Transverse colon (tissue), 4 donors: Measurements from ENCODE around the gene LRRC9. TPM values are rescaled to one million over a fixed set of nuclear protein-coding genes. Genes with fewer than 3 reads are reported as not detected.

Experiments used
- DNase-seq: peaks from one replicate; pipeline ENCODE4 v3.0.0-alpha.2; 2019
- H3K27ac ChIP-seq, 4 donors: fragments of 200-600 bp; sonication (generic); 2 replicates each; pipeline ENCODE4 v1.5.1; 2016 to 2018; ENCODE audit warnings: inconsistent platforms in 4 of 4
- H3K27me3 ChIP-seq: fragments of 200-600 bp; sonication (generic); 2 replicates; pipeline ENCODE4 v1.5.1; 2017; ENCODE audit warnings: inconsistent platforms
- H3K36me3 ChIP-seq, 4 donors: fragments of 200-600 bp; sonication (generic); 2 replicates each; pipeline ENCODE4 v1.5.1; 2017 to 2019; ENCODE audit warnings: inconsistent platforms in 4 of 4
- H3K4me1 ChIP-seq, 4 donors: fragments of 200-600 bp; sonication (generic); 2 replicates each; pipeline ENCODE4 v1.5.1; 2017 to 2020; ENCODE audit warnings: inconsistent platforms in 4 of 4
- H3K4me3 ChIP-seq, 4 donors: fragments of 200-600 bp; sonication (generic); 1 replicate in 1 of 4; 2 replicates in 3 of 4; pipeline versions ENCODE4 v1.5.1 to v1.6.1; 2017 to 2019; ENCODE audit warnings: inconsistent platforms in 4 of 4
- H3K9me3 ChIP-seq, 2 donors: fragments of 200-600 bp; sonication (generic); 2 replicates each; pipeline ENCODE4 v1.5.1; 2017 to 2019; ENCODE audit warnings: inconsistent platforms in 2 of 2
- CTCF ChIP-seq, 5 experiments: fragments of 200-600 bp in 3 of 5; fragments of 450-650 bp in 2 of 5; sonication (generic) in 3 of 5; IDR thresholded peaks; 1 replicate in 2 of 5; 2 replicates in 3 of 5; pipeline ENCODE4 v1.5.1; 2016 to 2017; ENCODE audit warnings: antibody characterized with exemption in 5 of 5, inconsistent platforms in 3 of 5, mild to moderate bottlenecking in 2 of 5, moderate library complexity in 1 of 5
- EP300 ChIP-seq: sonication (generic); formaldehyde crosslinking; IDR thresholded peaks from one replicate; pipeline ENCODE4 v1.6.1; 2017; ENCODE audit warnings: antibody characterized with exemption, low read depth
- POLR2A ChIP-seq: fragments of 450-650 bp; IDR thresholded peaks from one replicate; pipeline ENCODE4 v1.6.1; 2016; ENCODE audit warnings: antibody characterized with exemption, mild to moderate bottlenecking, moderate library complexity
- POLR2AphosphoS5 ChIP-seq, 3 donors: sonication (generic); formaldehyde crosslinking; IDR thresholded peaks; one replicate each; pipeline ENCODE4 v1.6.1; 2016; ENCODE audit warnings: antibody characterized with exemption in 3 of 3
- WGBS, 2 donors: methylation state at CpG; one replicate each; pipeline ENCODE4 v1.1.5; 2018; ENCODE audit warnings: low coverage in 1 of 2; 5-methylcytosine and 5-hydroxymethylcytosine counted together
- in situ Hi-C, 4 donors: fragments of 200-750 bp; cut with MboI; loops; one replicate each; pipeline versions ENCODE4 v1.15.0 to v1.15.1; 2017; ENCODE audit warnings: low sequenced_read_pairs in 3 of 4, low pct_ligation_motif_present in 1 of 4, low pct_unique_long_range_greater_than_20kb in 1 of 4
- intact Hi-C: fragments of 100-400 bp; cut with DNase I; formaldehyde crosslinking; loops from one replicate; pipeline ENCODE4 v1.15.1; 2023; ENCODE audit warnings: low total_unique reads
- total RNA-seq, 4 donors: library from RNA; depleted of rRNA; stranded (reverse); fragments of >200 nt; gene quantifications; one replicate each; pipeline ENCODE4 v1.1.0, GENCODE V29; 2016

The LRRC9 gene
- total RNA-seq, 4 donors from 2014 or later = not detected

GRCh38 chr14:60101786-60102185 lies 181.8 kb downstream of the LRRC9 start:
- intact Hi-C loops = no loop called here

GRCh38 chr14:60102389-60102788 lies 182.4 kb downstream of the LRRC9 start:
- 52 to 57% methylated on average over 2 of the region's 2 CpGs for WGBS, 2 donors
- in situ Hi-C loops (no loop called here), intact Hi-C loops (no loop called here)
- no peak overlapping the region for H3K4me3 ChIP-seq
- DNase-seq = no peak
- H3K27me3 ChIP-seq = no peaks in the 10 kb centered on the region
- no peaks in the 10 kb centered on the region for H3K36me3 ChIP-seq
- no peak overlapping the region for H3K27ac ChIP-seq
- H3K4me1 ChIP-seq = peaks cover 0 to 10% (median 0%) of the 10 kb centered on the region in 4 donors
- no peaks in the 10 kb centered on the region for H3K9me3 ChIP-seq
- TF ChIP-seq POLR2A (no peak), POLR2AphosphoS5 (IDR thresholded peaks at IDR 0.05) (no peak), CTCF (IDR thresholded peaks at IDR 0.05) (no peak), EP300 (no peak)

More at GRCh38 chr14:60101786-60102185, 181.8 kb downstream of the LRRC9 start:
- in situ Hi-C loops = no loop called here
- H3K4me3 ChIP-seq = no peak overlapping the region
- DNase-seq = no peak
- peaks cover 0 to 10% (median 0%) of the 10 kb centered on the region in 4 donors for H3K4me1 ChIP-seq
- 93% methylated on average over 1 of the region's 1 CpG for WGBS, 2 donors
- no peaks in the 10 kb centered on the region for H3K9me3 ChIP-seq
- no peak overlapping the region for H3K27ac ChIP-seq
- no peaks in the 10 kb centered on the region for H3K36me3 ChIP-seq
- H3K27me3 ChIP-seq = no peaks in the 10 kb centered on the region
- TF ChIP-seq POLR2A = no peak

GRCh38 chr14:60106339-60106738 lies 186.4 kb downstream of the LRRC9 start:
- Histone ChIP-seq H3K36me3 (no peaks in the 10 kb centered on the region), H3K4me1 (peaks cover 0 to 10% (median 0%) of the 10 kb centered on the region in 4 donors), H3K4me3 (no peak overlapping the region), H3K9me3 (no peaks in the 10 kb centered on the region), H3K27me3 (no peaks in the 10 kb centered on the region), H3K27ac (no peak overlapping the region)
- in situ Hi-C loops (no loop called here), intact Hi-C loops (no loop called here)
- DNase-seq = no peak
- 34 to 56% methylated on average over 2 of the region's 2 CpGs for WGBS, 2 donors
- TF ChIP-seq POLR2AphosphoS5 (IDR thresholded peaks at IDR 0.05) = no peak
- TF ChIP-seq POLR2A = no peak
- TF ChIP-seq EP300 = no peak
- no peak for TF ChIP-seq CTCF (IDR thresholded peaks at IDR 0.05)

- H3K27me3 ChIP-seq = no peaks in the 10 kb centered on the region
- intact Hi-C loops = no loop called here
- in situ Hi-C loops = no loop called here
- peaks cover 0 to 9% (median 0%) of the 10 kb centered on the region in 4 donors for H3K4me1 ChIP-seq
- no peak for TF ChIP-seq POLR2AphosphoS5 (IDR thresholded peaks at IDR 0.05)
- WGBS, 2 donors = 81 to 88% methylated on average over 4 of the region's 4 CpGs
- no peak overlapping the region for H3K4me3 ChIP-seq
- no peaks in the 10 kb centered on the region for H3K36me3 ChIP-seq
- no peaks in the 10 kb centered on the region for H3K9me3 ChIP-seq
- DNase-seq = no peak
- H3K27ac ChIP-seq = no peak overlapping the region
Measured at GRCh38 chr14:60107477-60107876, 187.5 kb downstream of the LRRC9 start.

- in situ Hi-C loops = no loop called here
- H3K9me3 ChIP-seq = no peaks in the 10 kb centered on the region
- no peak overlapping the region for H3K27ac ChIP-seq
- no peak overlapping the region for H3K4me3 ChIP-seq
- WGBS, 2 donors = 84 to 89% methylated on average over 2 of the region's 2 CpGs
- no peaks in the 10 kb centered on the region for H3K27me3 ChIP-seq
- H3K4me1 ChIP-seq = no peaks in the 10 kb centered on the region
- H3K36me3 ChIP-seq = peaks cover 0 to 14% (median 4%) of the 10 kb centered on the region in 4 donors
- TF ChIP-seq POLR2AphosphoS5 (IDR thresholded peaks at IDR 0.05) (no peak), EP300 (no peak), CTCF (IDR thresholded peaks at IDR 0.05) (no peak), POLR2A (no peak)
- no peak for DNase-seq
- intact Hi-C loops = no loop called here
Measured at GRCh38 chr14:60111732-60112131, 191.8 kb downstream of the LRRC9 start.

Other genes with a start within 250 kb of the LRRC9 start
- 1 to 10 TPM in 3 of 4 donors, not detected in 1; 2.4 to 4.9 (median 4.6) TPM for gene RTN1, start 49.4 kb upstream of the LRRC9 start, total RNA-seq
- gene PCNX4, start 171.8 kb downstream of the LRRC9 start, total RNA-seq = 100 to 1,000 TPM in 1 of 4 donors, 10 to 100 TPM in 3; 32.9 to 118 (median 54.8) TPM
- gene DHRS7, start 245.3 kb downstream of the LRRC9 start, total RNA-seq = 100 to 1,000 TPM in 2 of 4 donors, 10 to 100 TPM in 2; 22.4 to 154 (median 82.8) TPM